ENCODE data around the gene CACNA1G.

Gene CACNA1G

DNA sequence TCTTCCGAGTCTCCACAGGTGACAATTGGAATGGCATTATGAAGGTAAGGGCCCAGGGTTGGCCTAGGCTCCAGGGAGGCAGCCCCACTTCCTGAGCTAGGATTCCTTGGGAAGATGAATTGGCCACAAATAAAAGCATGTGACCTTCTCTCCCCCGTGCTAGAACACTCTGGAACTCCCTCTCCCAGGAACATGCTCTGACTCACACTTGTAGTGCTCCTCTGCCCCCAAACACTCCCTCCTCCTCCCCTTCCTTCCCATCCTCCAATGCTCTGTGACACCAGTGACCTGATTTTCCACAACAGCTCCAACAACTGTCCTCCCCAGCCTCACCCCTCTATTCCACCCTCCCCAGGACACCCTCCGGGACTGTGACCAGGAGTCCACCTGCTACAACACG lies 57.8 kb downstream of the CACNA1G start:
- no peak for DNase-seq

DNA sequence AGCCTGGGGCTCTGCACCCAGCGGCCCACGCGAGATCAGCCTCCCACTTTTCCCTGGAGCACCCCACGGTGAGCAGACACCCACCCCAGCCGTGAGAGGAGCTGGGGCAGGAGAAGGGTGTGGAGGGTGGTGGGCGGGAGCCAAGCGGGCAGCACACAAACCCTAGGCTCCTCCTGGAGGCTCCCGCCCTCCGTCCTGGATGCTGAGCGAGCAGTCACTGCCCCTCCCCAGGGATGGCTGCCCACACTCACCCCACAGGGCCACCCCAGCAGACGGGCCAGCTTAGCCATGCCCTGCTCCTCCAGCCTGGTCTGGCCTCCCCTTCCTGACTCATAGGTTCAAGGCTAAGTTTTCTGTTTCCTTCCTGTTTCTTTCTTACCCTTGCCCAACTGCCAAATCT lies 58.4 kb downstream of the CACNA1G start:
- DNase-seq: no peak

DNA sequence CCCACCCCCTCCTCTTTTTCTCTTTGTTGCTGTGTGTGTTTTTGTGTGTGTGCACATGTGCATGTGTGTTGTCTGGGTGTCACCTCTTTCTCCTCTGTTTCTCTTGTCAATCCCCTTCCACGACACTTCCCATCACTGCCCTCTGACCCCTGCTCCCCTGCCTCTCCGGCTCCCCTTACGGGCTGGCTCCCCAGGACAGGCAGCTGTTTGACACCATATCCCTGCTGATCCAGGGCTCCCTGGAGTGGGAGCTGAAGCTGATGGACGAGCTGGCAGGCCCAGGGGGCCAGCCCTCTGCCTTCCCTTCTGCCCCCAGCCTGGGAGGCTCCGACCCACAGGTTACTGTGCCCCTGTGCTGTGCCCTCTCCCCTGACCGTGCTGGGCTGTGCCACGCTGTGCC lies 59.0 kb downstream of the CACNA1G start:
- no peak for DNase-seq

GRCh38 chr17:50620237-50620636 lies 59.7 kb downstream of the CACNA1G start:
- DNase-seq: no peak

- DNase-seq: no peak
These were observed 60.3 kb downstream of the CACNA1G start for GRCh38 chr17:50620858-50621257.

DNA sequence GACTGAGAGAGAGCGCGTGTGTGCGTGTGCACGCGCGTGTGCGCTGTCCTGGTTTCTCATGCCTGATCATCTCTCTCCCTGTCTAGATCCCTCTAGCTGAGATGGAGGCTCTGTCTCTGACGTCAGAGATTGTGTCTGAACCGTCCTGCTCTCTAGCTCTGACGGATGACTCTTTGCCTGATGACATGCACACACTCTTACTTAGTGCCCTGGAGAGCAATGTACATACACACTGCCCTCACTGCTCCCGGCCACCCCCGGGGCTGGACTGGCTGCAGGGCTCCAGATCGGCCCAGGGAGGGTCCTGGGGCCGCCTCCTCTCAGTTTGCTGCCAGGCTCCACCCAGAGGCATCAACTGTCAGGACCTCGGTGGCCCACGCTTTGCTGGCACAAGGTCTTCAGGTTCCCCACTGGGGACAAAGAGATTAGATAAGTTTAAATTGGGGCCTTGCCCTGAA lies 61.1 kb downstream of the CACNA1G start:
- no peak for DNase-seq

DNA sequence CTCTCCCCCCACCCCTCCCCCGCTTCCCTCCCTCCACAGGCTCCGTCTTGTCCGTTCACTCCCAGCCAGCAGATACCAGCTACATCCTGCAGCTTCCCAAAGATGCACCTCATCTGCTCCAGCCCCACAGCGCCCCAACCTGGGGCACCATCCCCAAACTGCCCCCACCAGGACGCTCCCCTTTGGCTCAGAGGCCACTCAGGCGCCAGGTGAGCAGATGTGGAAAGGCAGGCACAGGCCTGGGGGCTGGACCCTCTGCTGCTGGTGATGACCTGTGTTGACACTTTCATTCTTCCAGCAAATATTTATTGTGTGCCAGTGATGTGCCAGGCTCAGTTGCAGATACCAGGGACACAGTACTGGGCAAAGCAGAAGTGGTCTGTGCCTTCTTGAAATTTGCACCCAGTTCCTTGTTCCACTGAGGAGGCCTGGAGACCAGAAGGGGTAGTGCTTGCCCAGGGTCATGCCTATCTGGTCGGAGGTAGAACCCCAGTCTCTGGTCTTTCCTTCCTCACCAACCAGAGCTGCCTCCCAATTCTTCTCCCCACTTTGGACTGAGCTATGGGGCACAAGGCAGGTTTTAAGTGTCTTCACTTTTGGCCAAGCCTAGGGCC lies 63.9 kb downstream of the CACNA1G start:
- DNase-seq: no peak

DNA sequence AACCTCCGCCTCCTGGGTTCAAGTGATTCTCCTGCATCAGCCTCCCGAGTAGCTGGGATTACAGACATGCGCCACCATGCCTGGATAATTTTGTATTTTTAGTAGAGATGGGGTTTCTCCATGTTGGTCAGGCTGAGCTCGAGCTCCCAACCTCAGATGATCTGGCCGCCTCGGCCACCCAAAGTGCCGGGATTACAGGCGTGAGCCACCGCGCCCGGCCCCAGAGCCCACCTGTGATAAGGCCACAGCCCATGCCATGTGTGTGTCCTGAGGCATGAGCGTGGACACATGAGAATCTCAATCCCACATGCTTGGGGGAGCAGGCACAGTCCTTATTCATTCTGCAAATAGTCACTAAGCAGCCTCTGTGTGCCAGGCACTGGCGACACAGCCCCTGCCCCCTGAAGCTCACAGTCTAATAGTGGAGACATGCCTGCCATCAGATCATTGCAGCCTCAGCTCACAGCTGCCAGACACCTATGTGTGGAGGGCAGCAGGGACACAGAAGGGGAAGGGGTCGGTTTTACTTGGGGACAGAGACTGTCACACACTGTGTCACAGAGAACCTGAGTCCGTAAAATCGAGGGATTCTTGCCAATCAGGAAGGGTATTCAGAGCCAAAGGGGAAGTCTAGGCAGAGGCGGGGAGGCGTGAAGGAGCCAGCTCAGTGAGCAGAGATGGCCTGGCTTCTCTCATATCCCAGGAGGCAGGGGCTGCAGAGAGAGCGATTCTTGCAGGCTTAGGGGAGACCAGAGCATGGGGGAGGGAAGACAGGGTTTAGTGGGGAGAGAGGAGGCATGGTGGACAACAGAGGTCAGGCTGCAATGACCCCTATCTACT lies 64.7 kb downstream of the CACNA1G start:
- DNase-seq: no peak

- DNase-seq: peak; percentile 72
These were observed 65.6 kb downstream of the CACNA1G start for GRCh38 chr17:50626037-50626574.

- no peak for DNase-seq
These were observed 66.7 kb downstream of the CACNA1G start for GRCh38 chr17:50627036-50627781.

DNA sequence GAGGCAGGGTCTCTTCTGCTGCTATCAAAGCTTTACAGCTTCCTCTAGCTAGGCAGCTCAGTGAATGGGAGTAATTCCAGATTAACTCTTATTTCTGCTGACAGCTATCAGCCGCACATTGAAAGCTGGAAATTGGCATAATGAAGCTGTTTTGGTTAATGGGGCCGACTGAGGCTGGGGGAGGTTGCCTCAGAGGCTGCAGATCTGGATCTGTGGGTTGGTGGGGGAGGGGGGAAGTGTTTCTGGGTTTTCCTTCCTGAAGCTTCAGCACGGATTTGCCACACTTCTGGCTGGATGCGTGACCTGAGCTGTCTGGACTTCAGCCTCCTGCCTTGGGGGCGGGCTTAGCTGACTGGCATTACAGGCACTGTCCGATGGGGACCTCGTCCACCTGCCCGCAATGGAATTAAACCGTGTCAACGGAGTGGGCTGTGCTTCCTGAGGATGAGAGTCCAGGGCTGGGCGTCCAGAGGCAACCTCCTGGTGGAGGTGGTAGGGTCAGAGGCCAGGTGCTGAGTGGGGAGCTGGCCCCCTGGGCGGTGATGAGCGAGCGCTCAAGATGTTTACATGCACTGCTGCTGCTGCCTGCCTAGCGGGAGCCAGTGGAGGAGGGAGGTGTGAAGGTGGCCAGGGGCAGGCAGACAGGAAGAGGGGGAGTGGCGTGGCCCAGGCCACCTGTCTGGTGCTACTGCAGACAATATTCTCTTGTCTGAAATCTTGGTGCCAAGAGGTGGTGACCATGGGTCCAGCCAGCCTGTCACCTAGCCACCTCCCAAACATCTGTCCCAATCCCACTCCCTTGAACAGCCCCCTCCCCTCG lies 67.5 kb downstream of the CACNA1G start:
- no peak for DNase-seq

GRCh38 chr17:50629902-50630301 lies 69.4 kb downstream of the CACNA1G start:
- DNase-seq: no peak

DNA sequence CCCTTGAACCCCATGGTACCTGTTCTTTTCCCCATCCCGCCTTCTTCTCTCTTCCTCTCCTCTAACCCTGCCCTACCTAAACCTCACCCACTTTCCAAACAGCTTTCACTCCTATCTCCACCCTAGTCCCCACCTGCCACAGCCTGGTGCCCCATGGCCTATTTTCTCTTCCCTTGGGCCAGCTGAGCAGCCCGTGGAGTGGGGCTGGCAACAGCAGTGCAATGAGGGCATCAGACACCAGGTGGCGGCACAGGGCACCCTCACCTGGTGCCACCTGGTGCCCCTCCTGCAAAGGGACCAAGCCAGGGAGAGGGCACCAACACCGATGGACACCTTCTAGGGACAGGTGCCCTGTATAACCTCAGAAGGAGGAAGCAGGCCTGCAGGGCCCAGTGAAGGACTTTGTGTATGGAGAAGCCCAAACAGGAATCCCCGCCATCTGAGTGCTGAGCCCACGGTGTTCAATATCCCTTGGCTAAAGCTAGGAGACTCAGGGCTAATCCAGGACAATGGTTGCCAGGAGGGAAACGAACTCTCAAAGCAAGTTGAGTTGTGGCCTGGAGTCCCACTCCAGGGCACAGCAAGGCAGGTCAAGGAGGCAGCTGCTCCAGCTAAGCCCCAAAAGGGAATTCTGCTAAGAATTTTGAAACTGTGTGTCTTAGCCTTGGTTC lies 70.1 kb downstream of the CACNA1G start:
- peak; percentile 55 for DNase-seq

DNA sequence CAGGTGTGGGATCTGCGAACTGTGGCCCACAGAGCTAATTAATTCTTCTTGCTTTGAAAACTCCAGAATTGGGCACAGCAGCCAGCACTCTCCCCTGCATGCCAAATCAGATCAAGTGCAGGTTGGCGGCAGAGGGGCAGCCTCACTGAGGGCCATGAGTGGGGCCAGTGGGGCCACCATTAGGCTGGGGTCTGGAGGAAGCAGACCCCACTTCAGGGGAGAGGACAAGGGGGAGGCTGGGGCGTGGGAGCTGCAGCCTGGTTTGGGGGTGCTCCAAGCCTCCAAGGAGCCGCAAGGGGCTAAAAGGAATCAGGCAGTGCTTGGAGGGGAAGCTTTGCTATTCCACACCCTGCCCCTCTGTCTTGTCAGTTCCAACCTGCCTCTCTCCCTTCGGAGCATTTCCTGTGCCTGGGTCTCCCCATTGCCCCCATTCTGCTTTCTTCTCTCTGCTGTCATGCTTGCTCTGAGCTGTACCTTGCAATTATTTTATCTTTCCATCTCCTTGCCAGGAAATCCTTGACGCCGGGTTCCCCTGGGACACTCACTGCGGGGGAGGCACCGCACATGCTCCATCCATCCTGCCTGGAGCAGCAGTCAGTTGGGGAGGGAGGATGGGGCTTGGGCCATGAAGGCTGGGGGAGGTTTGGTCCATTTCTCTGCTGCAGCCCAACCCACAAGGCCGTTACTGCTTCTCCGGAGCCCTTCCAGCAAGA lies 70.8 kb downstream of the CACNA1G start:
- DNase-seq: no peak

GRCh38 chr17:50631908-50632571 lies 71.5 kb downstream of the CACNA1G start:
- no peak for DNase-seq

DNA sequence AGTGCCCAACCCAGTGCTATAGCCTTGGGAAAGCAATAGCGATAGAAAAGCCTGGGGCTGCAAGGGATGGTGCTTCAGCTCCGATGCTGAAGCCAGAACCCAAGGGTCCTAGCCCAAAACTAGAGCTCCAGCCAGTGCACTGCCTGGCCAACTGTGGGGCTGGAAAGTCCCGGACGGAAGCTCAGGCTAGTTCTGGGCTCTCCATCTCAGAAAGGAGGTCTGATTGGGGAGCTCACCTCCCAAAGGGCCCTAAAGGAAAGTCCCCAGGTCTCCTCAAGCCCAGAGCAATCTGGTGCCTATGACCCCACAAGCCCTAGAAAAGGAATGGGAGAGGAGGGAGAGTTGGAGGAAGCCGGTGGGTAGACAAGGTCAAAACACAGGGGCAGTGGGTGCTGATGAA lies 72.1 kb downstream of the CACNA1G start:
- no peak for DNase-seq

GRCh38 chr17:50633683-50634082 lies 73.2 kb downstream of the CACNA1G start:
- no peak for DNase-seq

GRCh38 chr17:50634224-50634914 lies 73.9 kb downstream of the CACNA1G start, which contains the start of gene ABCC3:
TSS of gene ABCC3 (plus strand) at chr17:50634881. CDS start at chr17:50634937, 56 bp downstream.
- DNase-seq: no peak

DNA sequence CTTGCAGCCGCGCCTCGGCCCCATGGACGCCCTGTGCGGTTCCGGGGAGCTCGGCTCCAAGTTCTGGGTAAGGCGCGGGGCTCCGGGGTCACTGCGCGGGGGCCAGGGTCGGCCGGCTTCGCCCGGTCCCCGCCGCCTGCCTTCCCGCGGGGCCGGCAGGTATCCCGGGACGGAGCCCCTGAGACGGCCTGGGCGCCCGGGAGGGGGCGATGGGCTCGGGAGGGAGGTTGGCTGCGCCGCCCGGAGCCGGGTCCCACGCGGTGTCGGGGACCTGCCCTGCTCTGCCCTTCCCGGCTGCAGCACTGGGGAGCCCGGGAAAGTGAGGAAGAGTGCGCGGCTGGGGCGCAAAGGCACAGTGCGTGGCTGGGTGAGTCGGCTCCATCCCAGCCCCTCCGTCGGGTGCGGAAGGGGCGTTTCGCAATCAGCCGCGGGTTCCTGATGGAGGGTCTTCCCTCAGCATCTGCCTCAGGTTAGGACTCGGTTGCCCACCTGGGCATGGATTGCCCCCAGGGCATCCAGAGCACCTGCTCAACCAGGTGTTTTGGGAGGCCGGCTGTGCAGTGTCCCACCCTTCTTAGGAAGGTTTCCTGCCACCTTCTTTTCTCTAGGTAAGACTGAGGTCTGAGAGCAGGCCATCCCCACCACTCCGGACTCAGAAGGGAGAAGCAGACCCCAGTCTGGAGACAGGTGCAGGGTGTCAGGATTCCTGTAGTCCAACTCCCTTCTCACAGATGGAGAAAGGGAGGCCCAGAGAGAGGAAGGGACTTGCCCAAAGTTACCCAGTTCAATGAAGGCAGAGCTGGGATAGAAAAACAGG lies 74.6 kb downstream of the CACNA1G start:
- DNase-seq: no peak

Measured in activated CD4-positive, alpha-beta T cell treated with anti-CD3 and anti-CD28 coated beads, Interleukin-10, Interleukin-2, amounts not matched to agents 100 ng/mL and 50 ng/mL, durations not matched to agents 16 hours and 8 hours (primary cell).